Left lobe of liver (tissue), 2 donors: ENCODE measurements around the gene TEAD1. TPM values are rescaled to one million over a fixed set of nuclear protein-coding genes. Genes with fewer than 3 reads are reported as not detected.

Experiments used
- ATAC-seq: fragments of 200-7000 bp; cut with Tn5 transposase; one replicate; pipeline ENCODE4 v1.9.1; 2020; ENCODE audit warnings: mild to moderate bottlenecking, moderate library complexity
- DNase-seq: peaks from one replicate; pipeline ENCODE4 v3.0.0-alpha.2; 2020; ENCODE audit warnings: low spot score
- total RNA-seq: library from RNA; stranded (reverse); gene quantifications from one replicate; pipeline ENCODE4 v1.2.1, GENCODE V29; 2021
- donor health status: DM: no; HTN: no; CAD: no; lungs with moderate emphysema.
- donor health status: DM: no; HTN: yes; CAD: no.

The TEAD1 gene
- total RNA-seq, 1 donor from 2014 or later = 29.6 TPM

- DNase-seq (no peak), ATAC-seq (no peak)
These were observed 86.8 kb downstream of the TEAD1 start for GRCh38 chr11:12761029-12761428.

- DNase-seq (no peak), ATAC-seq (no peak)
These were observed 88.1 kb downstream of the TEAD1 start for GRCh38 chr11:12762278-12762677.

- DNase-seq (no peak), ATAC-seq (peak; percentile 9)
These were observed 88.6 kb downstream of the TEAD1 start for GRCh38 chr11:12762696-12763324.

- DNase-seq (no peak), ATAC-seq (no peak)
These were observed 90.1 kb downstream of the TEAD1 start for GRCh38 chr11:12764187-12764914.

- ATAC-seq (no peak), DNase-seq (no peak)
These were observed 91.2 kb downstream of the TEAD1 start for GRCh38 chr11:12765428-12765827.

GRCh38 chr11:12767027-12767426, 92.8 kb downstream of the TEAD1 start:
- ATAC-seq = no peak
- no peak for DNase-seq

GRCh38 chr11:12767577-12767976, 93.4 kb downstream of the TEAD1 start:
- ATAC-seq = peak; percentile 88
- peak; percentile 50 for DNase-seq

- DNase-seq (no peak), ATAC-seq (no peak)
These were observed 94.8 kb downstream of the TEAD1 start for GRCh38 chr11:12768726-12769673.

- ATAC-seq = no peak
- no peak for DNase-seq
These were observed 95.7 kb downstream of the TEAD1 start for GRCh38 chr11:12769834-12770345.

- no peak for DNase-seq
- no peak for ATAC-seq
These were observed 96.2 kb downstream of the TEAD1 start for GRCh38 chr11:12770435-12770834.

- DNase-seq = no peak
- no peak for ATAC-seq
These were observed 96.9 kb downstream of the TEAD1 start for GRCh38 chr11:12770966-12771597.

GRCh38 chr11:12771875-12772274, 97.7 kb downstream of the TEAD1 start:
- ATAC-seq = no peak
- DNase-seq = no peak

- no peak for DNase-seq
- ATAC-seq = no peak
These were observed 98.1 kb downstream of the TEAD1 start for GRCh38 chr11:12772324-12772723.

GRCh38 chr11:12773591-12773990, 99.4 kb downstream of the TEAD1 start:
- DNase-seq (no peak), ATAC-seq (no peak)

GRCh38 chr11:12775955-12776354, 101.7 kb downstream of the TEAD1 start:
- no peak for DNase-seq
- ATAC-seq = no peak

- peak; percentile 39 for ATAC-seq
- no peak for DNase-seq
These were observed 103.1 kb downstream of the TEAD1 start for GRCh38 chr11:12777208-12777874.

GRCh38 chr11:12778240-12778905, 104.2 kb downstream of the TEAD1 start:
- ATAC-seq (no peak), DNase-seq (no peak)

GRCh38 chr11:12783765-12784164, 109.5 kb downstream of the TEAD1 start:
- ATAC-seq (no peak), DNase-seq (no peak)

GRCh38 chr11:12784445-12784844, 110.2 kb downstream of the TEAD1 start:
- DNase-seq (no peak), ATAC-seq (no peak)

GRCh38 chr11:12784987-12785386, 110.8 kb downstream of the TEAD1 start:
- no peak for ATAC-seq
- no peak for DNase-seq
